Gastrocnemius medialis (tissue), 4 donors: ENCODE measurements around the gene NFAM1. TPM values are rescaled to one million over a fixed set of nuclear protein-coding genes. Genes with fewer than 3 reads are reported as not detected.

Experiments
- ATAC-seq, 2 donors: fragments of 150-250 bp; one replicate each; pipeline ENCODE4 v1.9.1; 2016
- DNase-seq, 2 donors: peaks; one replicate each; pipeline ENCODE4 v3.0.0-alpha.2; 2019
- H3K27ac ChIP-seq, 4 donors: fragments of 200-600 bp; sonication (generic); 1 replicate in 1 of 4; 2 replicates in 3 of 4; pipeline ENCODE4 v1.5.1; 2016 to 2018; ENCODE audit warnings: mild to moderate bottlenecking in 2 of 4, moderate library complexity in 1 of 4
- H3K27me3 ChIP-seq, 3 donors: fragments of 200-600 bp; sonication (generic) in 2 of 3; 1 replicate in 1 of 3; 2 replicates in 2 of 3; pipeline versions ENCODE4 v1.5.1 to v1.6.0; 2016 to 2019; ENCODE audit warnings: mild to moderate bottlenecking in 1 of 3, moderate library complexity in 1 of 3
- H3K36me3 ChIP-seq, 2 donors: fragments of 200-600 bp; sonication (generic) in 1 of 2; one replicate each; pipeline ENCODE4 v1.5.1; 2017 to 2018
- H3K4me1 ChIP-seq, 2 donors: fragments of 200-600 bp; sonication (generic) in 1 of 2; one replicate each; pipeline ENCODE4 v1.5.1; 2016 to 2017; ENCODE audit warnings: mild to moderate bottlenecking in 2 of 2
- H3K4me3 ChIP-seq, 4 donors: fragments of 200-600 bp; sonication (generic) in 3 of 4; 1 replicate in 1 of 4; 2 replicates in 3 of 4; pipeline ENCODE4 v1.5.1; 2016 to 2019; ENCODE audit warnings: mild to moderate bottlenecking in 2 of 4
- H3K9me3 ChIP-seq, 3 donors: fragments of 200-600 bp; sonication (generic) in 2 of 3; 1 replicate in 1 of 3; 2 replicates in 2 of 3; pipeline ENCODE4 v1.5.1; 2016 to 2019
- CTCF ChIP-seq, 5 experiments: fragments of 450-650 bp in 3 of 5; fragments of 200-600 bp in 2 of 5; sonication (generic) in 2 of 5; IDR thresholded peaks in 4 of 5; conservative IDR thresholded peaks in 1 of 5; 1 replicate in 4 of 5; 2 replicates in 1 of 5; pipeline ENCODE4 v1.5.1; 2016 to 2019; ENCODE audit warnings: antibody characterized with exemption in 5 of 5, mild to moderate bottlenecking in 3 of 5, moderate library complexity in 3 of 5
- POLR2A ChIP-seq, 2 donors: fragments of 450-650 bp; IDR thresholded peaks; one replicate each; pipeline ENCODE4 v1.6.1; 2017; ENCODE audit warnings: antibody characterized with exemption in 2 of 2, mild to moderate bottlenecking in 2 of 2, moderate library complexity in 2 of 2
- in situ Hi-C, 4 donors: fragments of 200-750 bp; cut with MboI; loops; one replicate each; pipeline versions ENCODE4 v1.15.0 to v1.8.0; 2017; ENCODE audit warnings: low sequenced_read_pairs in 4 of 4
- intact Hi-C: fragments of 100-400 bp; cut with DNase I; formaldehyde crosslinking; loops from one replicate; pipeline ENCODE4 v1.15.1; 2023; ENCODE audit warnings: low total_unique reads
- total RNA-seq, 4 donors: library from RNA; depleted of rRNA; stranded (reverse); fragments of >200 nt; gene quantifications; one replicate each; pipeline versions ENCODE4 v1.1.0 to v1.2.3, GENCODE V29; 2016

NFAM1 gene
- total RNA-seq, 4 donors from 2014 or later, result 0.20 to 0.59 (median 0.58) TPM; not detected in 1

GRCh38 chr22:42442748-42443147 is 10.5 kb upstream of the NFAM1 start:
- Histone ChIP-seq H3K27ac (no peak overlapping the region), H3K4me1 (peaks cover 10 to 14% of the 10 kb centered on the region in 2 donors), H3K27me3 (peaks cover 7 to 21% (median 14%) of the 10 kb centered on the region in 3 donors), H3K36me3 (no peaks in the 10 kb centered on the region), H3K9me3 (no peaks in the 10 kb centered on the region), H3K4me3 (no peak overlapping the region)
- intact Hi-C loops, result no loop called here
- no peak for TF ChIP-seq CTCF (IDR thresholded peaks at IDR 0.05 in 4 of 5, conservative IDR thresholded peaks at IDR 0.05 in 1 of 5)
- no peak for TF ChIP-seq POLR2A (IDR thresholded peaks at IDR 0.05)
- ATAC-seq (no peak), DNase-seq (no peak)
- in situ Hi-C loops, result loop anchor here in 3 of 4 donors (5.0 to 25.0 kb wide), 4 partner anchors 275 to 480 kb away; partner anchors contain the start of genes SEPTIN3 (in 2 of the 3), SMIM45 (in 2 of the 3), NDUFA6 (in 1 of the 3) and SMDT1 (in 1 of the 3)

GRCh38 chr22:42440728-42441127 is 8.5 kb upstream of the NFAM1 start:
- DNase-seq, result no peak
- no peak for ATAC-seq
- Histone ChIP-seq H3K9me3 (no peaks in the 10 kb centered on the region), H3K27me3 (peaks cover 12 to 15% (median 15%) of the 10 kb centered on the region in 3 donors), H3K4me1 (peaks cover 16% of the 10 kb centered on the region in 2 donors), H3K27ac (no peak overlapping the region), H3K36me3 (no peaks in the 10 kb centered on the region), H3K4me3 (no peak overlapping the region)
- in situ Hi-C loops (loop anchor here in 3 of 4 donors (5.0 to 25.0 kb wide), 4 partner anchors 273 to 478 kb away; partner anchors contain the start of genes SEPTIN3 (in 2 of the 3), SMIM45 (in 2 of the 3), NDUFA6 (in 1 of the 3) and SMDT1 (in 1 of the 3)), intact Hi-C loops (no loop called here)
- TF ChIP-seq CTCF (IDR thresholded peaks at IDR 0.05 in 4 of 5, conservative IDR thresholded peaks at IDR 0.05 in 1 of 5) (no peak), POLR2A (IDR thresholded peaks at IDR 0.05) (no peak)

GRCh38 chr22:42439821-42440674 is 7.8 kb upstream of the NFAM1 start:
- ATAC-seq, result no peak
- in situ Hi-C loops, result loop anchor here (5.0 to 25.0 kb wide), 6 partner anchors 273 to 478 kb away; partner anchors contain the start of genes NDUFA6 (in 3 of the 4), SEPTIN3 (in 3 of the 4), SMIM45 (in 2 of the 4) and SMDT1 (in 1 of the 4)

GRCh38 chr22:42439021-42439567 is 6.9 kb upstream of the NFAM1 start:
- peaks cover 6 to 16% (median 15%) of the 10 kb centered on the region in 3 donors for H3K27me3 ChIP-seq
- H3K4me1 ChIP-seq, result peaks cover 7 to 9% of the 10 kb centered on the region in 2 donors
- no peaks in the 10 kb centered on the region for H3K9me3 ChIP-seq
- no peaks in the 10 kb centered on the region for H3K36me3 ChIP-seq
- TF ChIP-seq POLR2A (IDR thresholded peaks at IDR 0.05), result no peak
- no peak for TF ChIP-seq CTCF (IDR thresholded peaks at IDR 0.05 in 4 of 5, conservative IDR thresholded peaks at IDR 0.05 in 1 of 5)
- no peak overlapping the region for H3K4me3 ChIP-seq
- ATAC-seq (no peak), DNase-seq (no peak)
- intact Hi-C loops (no loop called here), in situ Hi-C loops (loop anchor here (5.0 to 25.0 kb wide), 6 partner anchors 272 to 477 kb away; partner anchors contain the start of genes NDUFA6 (in 3 of the 4), SEPTIN3 (in 3 of the 4), SMIM45 (in 2 of the 4) and SMDT1 (in 1 of the 4))
- no peak overlapping the region for H3K27ac ChIP-seq

More at GRCh38 chr22:42439821-42440674, 7.8 kb upstream of the NFAM1 start:
- Histone ChIP-seq H3K9me3 (no peaks in the 10 kb centered on the region), H3K4me1 (peaks cover 16% of the 10 kb centered on the region in 2 donors), H3K36me3 (no peaks in the 10 kb centered on the region), H3K27ac (no peak overlapping the region), H3K4me3 (no peak overlapping the region), H3K27me3 (peaks cover 9 to 15% (median 15%) of the 10 kb centered on the region in 3 donors)
- DNase-seq, result no peak
- no peak for TF ChIP-seq POLR2A (IDR thresholded peaks at IDR 0.05)
- TF ChIP-seq CTCF (IDR thresholded peaks at IDR 0.05 in 4 of 5, conservative IDR thresholded peaks at IDR 0.05 in 1 of 5), result no peak
- intact Hi-C loops, result no loop called here
